Stimulated activated CD4-positive, alpha-beta T cell treated with anti-CD3 and anti-CD28 coated beads, Interleukin-4, amount 100 ng/mL, for 24 hours (primary cell): ENCODE measurements around the gene MCIDAS.

Experiments used
- DNase-seq: peaks from one replicate; pipeline ENCODE4 v3.0.0-alpha.2; 2020

MCIDAS gene

DNA sequence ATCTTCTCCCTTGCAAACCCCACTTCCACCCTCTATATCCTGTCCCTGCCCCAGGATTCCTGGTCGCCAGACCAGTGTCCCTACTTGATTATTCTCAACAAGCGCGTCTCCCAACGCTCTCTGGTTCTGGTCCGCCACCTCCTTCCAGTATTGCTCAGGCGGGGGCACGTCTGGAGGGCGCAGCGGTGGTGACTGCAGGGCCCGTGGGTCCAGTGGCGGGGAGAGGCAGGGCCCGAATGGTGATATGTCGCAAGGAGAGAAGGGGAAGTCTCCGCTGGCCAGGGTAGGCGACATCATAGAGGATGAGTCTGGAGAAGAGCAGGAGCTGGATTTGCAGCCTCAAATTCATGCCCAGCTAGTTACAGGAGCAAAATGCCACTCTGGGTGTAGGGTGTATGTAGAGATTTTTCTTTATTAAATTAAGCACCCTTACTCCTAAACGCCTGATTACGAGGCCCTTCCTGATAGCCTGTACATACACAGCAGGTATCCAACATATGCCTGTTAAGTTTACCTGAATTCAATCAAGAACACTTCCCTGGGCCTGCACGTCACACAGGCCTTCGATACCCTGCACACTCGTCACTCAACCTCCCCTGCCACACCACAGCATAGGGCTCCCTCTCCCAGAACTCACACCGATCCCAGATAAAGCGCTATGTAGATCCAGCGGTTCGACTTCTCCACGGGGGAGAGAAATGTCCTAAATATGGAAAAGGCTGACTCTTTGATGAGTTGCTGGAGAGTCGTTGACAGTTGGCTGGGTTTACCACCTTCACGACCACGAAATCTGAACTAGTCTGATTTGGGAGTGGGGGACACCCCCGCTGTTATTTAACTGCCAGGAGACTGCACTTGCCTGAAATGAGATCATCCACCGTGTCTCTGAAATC, 4.8 kb downstream of the MCIDAS start:
- no peak for DNase-seq

DNA sequence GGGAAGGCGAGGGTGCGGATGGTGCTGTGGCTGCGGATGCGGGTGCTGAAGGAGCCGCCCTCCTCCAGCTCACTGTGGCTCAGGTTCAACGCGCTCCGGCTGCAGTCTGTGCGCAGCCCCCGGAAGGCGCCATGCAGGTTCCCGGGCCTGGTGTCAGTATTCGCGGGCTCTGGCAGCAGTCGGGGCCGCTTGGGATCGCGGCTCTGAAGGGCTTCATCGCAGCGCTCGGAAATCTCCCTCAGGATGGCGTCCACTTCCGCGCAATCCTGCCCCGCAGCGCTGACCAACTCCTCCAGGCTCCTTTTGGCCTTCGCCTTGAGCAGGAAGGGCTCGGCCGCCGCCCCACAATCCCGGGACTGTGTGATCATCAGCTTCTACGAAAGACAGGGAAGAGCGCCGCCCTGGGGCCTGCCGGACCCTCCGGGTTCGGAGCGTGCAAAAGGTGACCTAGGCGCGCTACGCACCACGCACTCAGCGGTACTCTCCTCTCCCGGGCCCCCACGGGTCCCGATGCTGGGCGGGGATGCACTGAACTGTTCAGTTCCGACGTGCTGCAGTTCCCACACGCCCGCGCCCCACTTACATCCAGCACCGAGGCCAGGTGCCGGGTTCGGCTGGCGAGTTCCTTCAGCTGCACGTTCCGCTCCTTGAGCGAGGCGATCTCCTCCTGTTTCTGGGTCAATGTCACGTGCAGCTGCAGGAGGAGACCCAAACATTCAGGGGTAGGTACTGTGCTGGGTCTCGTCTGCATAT, 6.5 kb downstream of the MCIDAS start:
- DNase-seq = no peak

DNA sequence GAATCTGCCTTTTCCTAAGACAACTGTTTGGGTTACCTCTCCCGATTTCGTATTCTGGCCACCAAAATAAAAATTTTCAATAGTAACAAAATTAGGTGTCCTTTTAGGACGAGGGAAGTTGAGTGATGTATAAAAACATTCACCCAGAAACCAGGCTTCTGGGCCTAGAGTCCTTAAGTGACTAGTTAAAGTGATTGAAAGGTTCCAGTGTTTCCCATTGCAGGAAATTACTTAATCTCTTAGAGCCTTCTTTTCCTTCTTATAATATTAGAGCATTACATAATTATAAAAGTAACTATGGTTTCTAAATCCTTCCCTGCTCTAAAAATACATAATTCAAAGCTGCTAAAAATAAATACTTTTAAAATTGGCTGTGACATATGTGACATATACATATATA, 7.3 kb downstream of the MCIDAS start:
- DNase-seq = no peak

DNA sequence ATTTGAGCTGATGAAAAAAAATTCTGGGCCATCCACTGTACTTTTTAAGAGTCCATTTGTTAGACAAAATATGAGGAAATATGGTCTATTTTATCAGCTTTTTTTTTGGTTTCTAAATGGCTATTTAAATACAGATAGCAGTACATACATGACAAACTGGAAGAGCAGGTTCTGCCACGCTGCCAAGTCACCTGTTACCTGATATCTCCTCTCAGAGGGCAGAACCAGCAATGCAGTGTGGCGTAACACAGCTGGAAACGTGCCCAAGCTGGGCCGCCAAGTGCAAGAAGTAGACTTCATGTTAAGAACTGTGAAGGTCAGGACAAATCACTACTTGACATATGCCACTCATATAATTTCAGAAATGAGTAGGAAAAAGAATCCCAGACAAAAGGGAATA, 8.1 kb downstream of the MCIDAS start:
- no peak for DNase-seq

DNA sequence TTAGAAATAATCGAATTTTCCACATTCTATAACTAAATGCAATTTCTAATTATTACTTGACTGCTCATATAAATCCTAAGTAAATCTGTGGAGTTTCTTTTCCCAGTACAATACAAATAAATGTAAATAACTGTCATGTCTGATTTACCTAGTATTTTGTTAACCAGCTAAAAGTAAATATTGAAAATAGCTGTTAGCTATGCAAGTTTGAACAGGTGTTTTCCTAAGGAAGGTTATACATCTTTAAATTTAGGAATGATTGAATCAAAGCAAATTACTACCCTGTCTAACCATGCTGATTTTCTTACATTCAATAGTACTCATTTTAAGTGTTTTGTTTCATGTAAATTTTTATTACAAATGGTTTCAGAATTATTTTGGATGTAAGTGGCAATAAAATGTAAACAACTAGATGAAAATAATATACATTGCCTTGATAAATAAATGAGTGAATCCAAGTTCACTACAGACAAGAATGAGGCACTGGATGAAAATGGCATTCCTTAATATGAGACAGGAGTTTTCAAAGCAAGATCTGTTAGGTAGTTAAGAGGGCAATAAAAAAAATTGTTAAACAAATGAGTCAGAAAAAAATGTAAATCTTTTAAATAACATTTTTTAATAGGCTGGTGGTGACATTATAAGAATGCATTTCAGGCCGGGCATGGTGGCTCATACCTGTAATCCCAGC, 15.8 kb downstream of the MCIDAS start:
- DNase-seq = no peak

DNA sequence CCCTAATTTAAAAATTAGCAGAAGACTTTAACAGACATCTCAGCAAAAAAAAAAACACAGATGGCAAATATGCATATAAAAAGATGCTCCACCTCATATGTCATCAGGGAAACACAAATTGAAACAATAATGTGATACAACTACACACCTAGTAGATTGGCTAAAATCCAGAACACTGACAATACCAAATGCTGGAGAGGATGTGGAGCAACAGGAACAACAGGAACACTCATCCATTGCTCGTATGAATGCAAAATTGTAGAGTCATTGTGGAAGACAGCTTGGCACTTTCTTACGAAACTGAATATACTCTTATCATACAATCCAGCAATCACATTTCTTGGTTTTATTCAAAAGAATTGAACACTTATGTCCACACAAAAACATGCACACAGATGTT, 22.1 kb downstream of the MCIDAS start:
- no peak for DNase-seq

DNA sequence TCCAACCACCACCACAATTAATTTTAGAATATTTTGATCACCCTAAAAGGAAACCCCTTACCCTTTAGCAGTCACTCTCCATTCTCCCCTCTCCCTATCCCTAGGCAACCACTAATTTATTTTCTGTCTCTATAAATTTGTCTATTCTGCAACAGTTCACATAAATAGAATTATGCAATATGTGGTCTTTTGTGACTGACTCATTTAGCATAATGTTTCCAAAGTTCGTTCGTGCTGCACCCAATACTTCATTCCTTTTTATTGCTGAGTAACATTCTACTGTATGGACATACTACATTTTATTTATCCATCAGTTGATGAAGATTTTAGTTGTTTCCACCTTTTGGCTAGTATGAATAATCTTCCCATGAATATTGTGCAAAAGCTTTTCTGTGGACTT, 36.0 kb downstream of the MCIDAS start:
- DNase-seq = no peak

DNA sequence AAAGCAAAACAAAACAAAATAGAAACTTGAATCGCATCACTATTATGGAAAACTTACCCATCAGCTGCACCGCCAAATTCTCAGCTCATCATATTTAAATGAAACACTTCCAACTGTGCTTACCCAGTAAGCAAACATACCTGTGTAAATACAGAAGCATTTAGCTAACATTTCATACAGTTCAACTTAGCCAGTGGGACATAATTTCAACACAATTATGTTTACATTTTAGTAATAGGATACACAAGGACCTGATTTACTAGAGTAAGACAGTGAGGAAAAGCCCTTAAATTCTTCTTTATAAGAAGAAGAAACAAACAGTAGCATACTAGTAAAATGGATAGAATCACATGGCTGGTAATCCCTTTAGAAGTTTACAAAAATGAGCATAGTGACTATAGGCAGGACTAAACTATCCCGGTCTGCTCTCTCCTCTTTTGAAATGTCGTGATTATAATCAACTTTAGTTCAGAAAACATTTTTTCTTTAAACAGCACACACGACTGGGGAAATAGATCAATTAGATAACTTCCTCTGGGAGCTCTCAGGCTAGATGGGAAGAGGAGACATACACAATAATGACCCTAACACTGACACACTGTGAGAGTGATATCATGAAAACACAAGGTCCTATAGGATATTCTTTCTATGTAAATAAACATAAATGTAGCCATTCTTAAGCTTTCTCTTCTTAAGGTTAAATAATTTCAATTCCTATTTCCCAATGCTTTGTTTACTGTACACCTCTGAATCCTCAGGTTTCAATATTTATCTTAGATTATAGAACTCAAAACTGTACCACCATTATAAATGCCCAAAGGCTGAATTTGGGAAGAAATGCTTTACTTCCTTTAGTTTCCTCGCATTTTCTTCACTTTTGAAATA, 38.2 kb downstream of the MCIDAS start:
- DNase-seq = no peak

DNA sequence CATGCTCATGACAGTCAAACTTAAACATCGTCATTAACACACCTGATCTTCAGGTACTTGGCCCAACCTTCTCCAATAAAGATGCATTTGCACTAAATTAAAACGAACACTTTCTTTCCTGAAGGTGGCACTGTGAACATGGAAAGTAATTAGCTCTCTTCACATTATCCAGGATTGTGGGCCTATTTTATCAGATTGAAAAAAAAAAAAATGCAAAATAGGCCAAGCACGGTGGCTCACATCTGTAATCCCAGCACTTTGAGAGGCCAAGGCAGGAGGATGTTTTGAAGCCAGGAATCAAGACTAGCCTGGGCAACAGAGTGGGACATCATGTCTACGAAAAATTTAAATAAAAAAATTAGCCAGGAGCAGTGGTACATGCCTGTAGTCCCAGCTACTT, 39.7 kb downstream of the MCIDAS start:
- no peak for DNase-seq

DNA sequence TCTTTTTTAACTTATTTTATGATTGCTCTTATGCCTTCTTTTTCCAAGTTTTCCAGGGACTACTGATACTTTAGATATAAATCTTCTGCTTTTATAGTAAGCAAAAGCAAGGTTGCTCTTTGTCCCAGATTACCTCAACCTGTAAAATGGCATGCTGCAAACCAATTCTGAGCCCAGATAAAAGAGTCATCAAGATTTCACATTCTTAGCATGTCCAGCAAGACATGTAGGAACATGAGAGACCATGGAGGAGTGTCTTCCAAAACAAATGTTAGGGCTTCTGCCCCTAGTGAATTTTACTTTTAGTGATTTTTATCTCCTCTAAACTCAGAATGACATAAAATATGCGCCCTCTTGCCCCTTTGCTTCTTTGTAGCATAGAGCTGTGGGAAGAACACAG, 47.1 kb downstream of the MCIDAS start:
- DNase-seq = no peak

DNA sequence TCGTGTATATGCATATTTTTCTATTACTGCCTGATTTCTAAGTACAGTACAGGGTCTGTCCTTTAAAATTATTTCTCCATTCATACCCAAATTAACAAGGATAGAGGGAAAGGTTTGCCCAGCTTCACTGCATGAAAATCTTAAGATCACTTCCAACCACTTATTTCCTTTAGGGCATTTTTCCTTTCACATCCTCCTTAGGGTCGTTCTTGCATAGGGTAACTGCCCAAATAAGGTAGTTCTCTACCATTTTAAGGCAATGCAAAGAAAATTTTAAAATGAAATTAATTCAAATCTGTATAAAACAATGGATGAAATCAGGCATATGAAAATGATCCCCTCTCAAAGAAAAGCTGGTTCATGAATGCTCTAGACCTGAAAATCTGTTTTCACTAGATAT, 50.0 kb downstream of the MCIDAS start:
- no peak for DNase-seq

DNA sequence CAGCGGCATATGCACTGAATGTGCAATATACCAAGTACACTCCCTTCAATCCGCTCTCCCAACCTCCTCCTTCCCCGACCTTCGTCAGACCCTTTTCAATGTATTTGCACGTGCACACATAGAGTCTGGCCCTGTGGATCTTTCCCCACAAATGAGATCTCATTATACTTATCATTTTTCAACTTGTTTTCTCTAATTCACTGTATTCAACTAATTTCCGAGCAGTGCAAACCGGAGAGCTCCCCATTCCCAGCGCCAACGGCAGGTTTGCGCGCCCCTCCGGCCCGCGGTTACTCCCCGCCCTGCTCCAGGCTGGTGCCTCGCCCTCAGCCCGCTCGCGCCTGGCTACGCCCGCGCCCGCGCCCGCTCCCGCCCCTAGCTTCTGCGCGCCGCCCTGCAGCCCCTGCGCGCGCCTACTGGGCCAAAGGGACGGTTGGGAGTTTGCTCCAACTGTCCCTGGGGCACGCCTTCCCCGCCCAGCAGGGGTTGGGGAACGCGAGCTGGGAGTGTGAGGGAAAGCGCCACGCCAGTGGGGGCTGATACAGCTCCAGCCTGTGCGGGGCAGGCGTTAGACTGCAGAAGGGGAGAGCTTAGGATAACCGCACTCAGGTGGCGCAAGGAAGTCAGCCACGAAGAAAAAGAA, 50.8 kb downstream of the MCIDAS start:
- no peak for DNase-seq

DNA sequence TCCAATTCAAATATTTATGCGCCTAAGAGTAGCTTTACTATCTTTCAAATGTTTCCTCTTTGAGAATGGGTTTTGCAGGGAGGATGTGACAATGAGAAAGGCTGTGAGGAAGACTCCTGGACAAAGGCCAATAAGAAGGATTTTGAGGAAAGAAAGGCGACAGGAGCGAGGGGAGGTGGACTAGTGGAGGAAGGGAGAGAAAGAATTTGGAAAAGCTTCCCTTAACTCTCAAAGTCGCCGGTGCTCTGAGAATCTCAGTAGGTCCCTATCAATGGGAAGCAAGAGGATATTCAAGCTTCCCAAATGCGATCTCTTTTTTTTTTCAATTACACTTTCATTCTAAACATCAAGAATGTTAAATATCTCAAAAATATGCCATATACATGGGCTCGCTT, 51.3 kb downstream of the MCIDAS start:
- DNase-seq = no peak

DNA sequence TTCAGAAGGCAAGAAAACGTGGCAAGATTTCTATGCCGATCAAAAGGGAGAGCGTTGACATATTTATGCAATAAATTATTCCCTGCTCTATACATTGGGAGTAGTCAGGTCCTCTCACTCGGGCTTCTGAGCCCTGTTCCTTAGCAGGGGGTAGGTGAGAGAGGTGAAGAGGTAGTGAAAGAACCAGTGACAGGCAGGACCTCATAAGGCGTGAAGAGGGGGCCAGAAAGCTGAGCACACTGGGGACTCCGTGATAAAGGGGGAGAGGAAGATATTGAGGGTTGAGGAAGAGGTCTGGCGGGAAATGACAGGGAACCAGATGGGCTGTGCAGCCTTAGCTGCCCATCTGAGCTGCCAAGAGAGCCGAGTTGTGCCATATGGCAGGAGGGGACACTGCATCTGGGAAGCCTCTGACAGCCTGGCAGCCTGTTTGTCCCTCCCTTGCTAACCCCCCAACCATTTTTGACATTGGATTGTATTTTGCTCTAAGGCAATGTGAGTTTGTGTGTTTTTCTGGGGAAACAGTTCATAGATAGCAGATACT, 53.4 kb downstream of the MCIDAS start:
- no peak for DNase-seq

DNA sequence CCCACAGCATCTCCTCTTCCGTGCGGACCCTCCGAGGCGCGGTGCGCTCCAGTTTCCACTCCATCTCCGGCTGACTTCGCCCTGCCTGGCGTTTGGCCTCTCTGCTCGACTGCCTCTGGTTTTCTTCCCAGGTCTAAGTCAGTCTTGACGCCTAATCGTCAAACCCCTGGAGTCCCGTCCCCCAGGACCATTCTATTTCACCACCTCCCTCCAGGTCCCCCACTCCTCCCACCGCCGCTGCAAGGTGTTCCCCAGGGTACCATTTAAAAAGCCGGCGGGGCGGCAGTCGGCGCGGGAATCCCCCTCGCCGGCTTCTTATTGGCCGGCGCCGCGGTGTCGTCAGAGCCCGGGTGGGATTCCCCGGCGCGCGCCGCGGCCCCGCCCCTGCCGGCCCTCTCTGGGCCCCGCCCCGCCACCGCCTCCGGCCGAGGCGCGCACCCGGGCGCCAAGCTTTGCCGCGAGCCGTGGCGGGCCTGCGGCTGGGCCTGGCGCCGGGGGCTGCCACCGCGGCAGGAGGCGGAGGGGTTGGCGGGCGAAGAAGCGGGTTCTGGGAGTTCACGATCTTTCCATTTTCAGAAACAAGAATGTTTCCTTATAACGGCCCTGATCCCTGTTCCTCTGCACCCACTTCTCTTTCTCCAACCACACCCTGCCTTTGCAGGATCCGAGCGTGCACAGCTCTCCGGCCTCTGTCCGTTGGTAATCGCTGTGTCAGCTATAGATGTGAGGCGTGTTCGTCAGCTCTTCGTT, 54.0 kb downstream of the MCIDAS start, which contains the start of gene CDC20B:
Gene CDC20B (minus strand): TSS at position 241 of the 750 bp plus-strand sequence. CDS start 177 bp downstream, at position 64.
- DNase-seq = peak; percentile 72

DNA sequence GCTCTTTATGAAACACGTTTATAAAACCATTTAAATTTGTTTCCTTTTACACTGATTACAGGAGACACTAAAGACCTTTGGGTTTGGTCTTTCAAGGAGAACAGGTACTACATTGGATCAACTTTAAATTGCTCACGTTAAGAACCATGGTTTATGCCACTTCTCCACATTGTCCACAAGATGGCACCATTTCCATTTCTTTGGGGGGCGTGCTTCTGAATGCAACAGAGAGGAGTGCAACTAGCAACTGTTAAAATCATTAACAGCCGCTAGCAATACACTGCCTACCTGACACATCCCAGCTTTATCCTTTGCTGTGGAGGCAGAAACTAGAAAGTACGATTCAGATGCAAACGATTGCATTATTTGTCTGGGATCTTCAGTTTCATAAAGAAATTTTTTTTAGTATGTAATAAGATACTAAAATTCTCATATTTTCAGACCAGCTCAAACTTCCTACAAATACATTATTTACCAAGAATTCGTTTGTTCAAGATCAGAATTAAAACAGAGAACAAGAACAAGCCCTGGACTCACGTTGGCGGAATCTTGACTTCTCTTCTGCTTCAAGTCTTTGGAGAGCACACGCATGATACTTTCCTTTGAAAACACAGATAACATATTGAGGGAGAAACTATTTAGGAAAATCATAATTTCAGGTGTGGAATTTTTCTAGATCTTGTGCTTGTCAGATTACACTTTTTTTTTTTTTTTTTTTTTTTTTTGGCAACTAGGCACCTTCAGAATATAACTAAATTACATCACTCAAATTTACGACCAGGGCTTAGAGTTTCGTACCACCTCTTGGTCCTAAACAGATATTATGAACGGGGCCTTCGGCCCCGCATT, 54.8 kb downstream of the MCIDAS start:
- DNase-seq = peak; percentile 72

DNA sequence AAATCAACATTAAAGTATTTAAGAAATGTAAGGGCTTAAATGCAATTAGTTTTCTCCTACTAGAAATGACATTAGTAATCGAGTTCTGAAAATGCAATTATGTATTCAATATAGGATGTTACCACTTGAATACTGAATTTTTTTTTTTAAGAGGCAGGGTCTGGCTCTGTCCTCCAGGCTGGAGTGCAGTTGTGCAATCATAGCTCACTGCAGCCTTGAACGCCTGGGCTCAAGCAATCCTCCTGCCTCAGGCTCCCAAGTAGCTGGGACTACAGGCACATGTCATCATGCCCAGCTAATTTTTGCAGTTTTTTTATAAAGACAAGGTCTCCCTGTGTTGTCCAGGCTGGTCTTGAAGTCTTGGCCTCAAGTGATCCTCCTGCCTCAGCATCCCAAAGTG, 55.6 kb downstream of the MCIDAS start:
- DNase-seq = no peak
